Parietal lobe (tissue), 2 donors: ENCODE measurements around the gene RASAL2. TPM values are rescaled to one million over a fixed set of nuclear protein-coding genes. Genes with fewer than 3 reads are reported as not detected.

ENCODE experiments used
- small RNA-seq: library from RNA; depleted of rRNA; stranded (forward); fragments of <200 nt; gene quantifications from one replicate; pipeline ENCODE3, GENCODE V24; 2014; ENCODE audit warnings: low replicate concordance
- total RNA-seq: library from RNA; depleted of rRNA; stranded (reverse); fragments of >200 nt; gene quantifications from one replicate; pipeline ENCODE4 v1.2.3, GENCODE V29; 2014

RASAL2 gene
- 67.3 TPM for total RNA-seq

GRCh38 chr1:178093951-178094738, at the start of gene RASAL2:
RASAL2 (plus strand) TSS chr1:178094104; CDS start chr1:178094493, 389 bp downstream.

GRCh38 chr1:178496410-178497135, 402.7 kb downstream of the RASAL2 start, which contains the start of gene CLEC20A:
CLEC20A (minus strand) TSS chr1:178496964; CDS start chr1:178496939, 25 bp downstream.

GRCh38 chr1:178512566-178513277, 418.8 kb downstream of the RASAL2 start, which contains the start of gene TEX35:
TEX35 (plus strand) TSS chr1:178513109; CDS start chr1:178513189, 80 bp downstream.

Small RNA genes lying within 50 kb of the gene (small RNA-seq; reads per million reads assigned to genes)
- gene RF00017 = not detected

Other genes starting within 250 kb of the RASAL2 start
- 1.3 TPM for gene SEC16B, start 124.0 kb upstream of the RASAL2 start, total RNA-seq